ENCODE measurements around the gene UBTF.
A peak's percentile ranks its signal among the peaks of the same experiment; 100 is the strongest.

UBTF gene

DNA sequence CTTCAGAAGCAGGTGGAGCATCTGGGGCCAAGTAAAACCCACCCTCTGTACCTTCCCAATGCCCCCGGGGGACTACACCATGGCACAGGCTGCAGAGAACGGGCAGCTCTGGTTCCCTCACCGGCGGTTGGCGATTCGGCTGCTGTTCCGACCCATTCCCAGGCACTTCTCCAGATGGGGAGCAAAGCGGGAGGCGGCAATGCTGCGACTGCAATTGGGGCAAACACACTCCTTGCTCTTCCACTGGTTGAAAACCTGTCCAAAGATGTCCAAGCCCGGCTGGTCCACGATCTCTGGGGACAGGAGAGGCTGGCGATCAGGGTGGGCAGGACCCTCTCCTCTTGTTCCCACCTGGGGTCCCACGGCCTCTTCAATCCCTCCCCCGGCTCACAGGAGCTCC, 22.4 kb downstream of the UBTF start:
- no peak for DNase-seq (ENCODE audit: low spot score)

DNA sequence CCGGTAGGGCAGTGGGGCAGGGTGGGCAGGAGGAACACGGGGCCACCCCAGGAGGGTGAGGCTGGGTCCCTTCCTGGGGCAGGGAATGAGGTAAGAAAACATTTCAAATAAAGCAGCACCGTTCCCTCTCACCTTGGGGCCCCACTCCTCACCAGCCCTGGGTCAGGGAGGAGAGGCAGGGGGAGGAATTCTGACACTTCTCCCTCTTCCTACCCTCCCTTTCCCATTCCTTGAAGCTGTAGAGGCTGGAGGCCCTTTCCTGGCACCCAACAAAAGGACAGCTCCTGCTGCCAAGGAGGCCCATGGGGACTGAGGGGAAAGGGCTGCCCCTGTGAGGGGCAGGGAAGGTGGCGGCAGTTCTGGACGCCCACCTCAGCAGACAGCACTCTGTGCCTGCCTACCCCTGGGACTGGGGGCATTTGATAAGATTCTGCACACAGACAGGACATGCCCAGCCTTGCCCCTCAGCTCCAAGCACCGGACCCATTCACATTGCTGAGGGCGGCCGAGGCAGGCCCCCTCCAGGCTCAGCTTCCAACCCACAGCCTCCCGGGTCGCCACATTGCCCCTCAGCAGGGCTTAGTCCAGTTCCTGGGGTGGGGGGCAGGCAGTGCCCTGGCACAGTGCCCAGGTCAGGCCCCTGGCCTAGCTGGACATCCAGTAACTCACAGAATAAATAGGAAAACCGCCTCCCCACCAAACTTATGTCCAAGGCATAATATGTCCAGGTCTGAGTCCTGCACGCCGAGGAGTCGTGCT, 26.0 kb downstream of the UBTF start:
- DNase-seq (ENCODE audit: low spot score): no peak

DNA sequence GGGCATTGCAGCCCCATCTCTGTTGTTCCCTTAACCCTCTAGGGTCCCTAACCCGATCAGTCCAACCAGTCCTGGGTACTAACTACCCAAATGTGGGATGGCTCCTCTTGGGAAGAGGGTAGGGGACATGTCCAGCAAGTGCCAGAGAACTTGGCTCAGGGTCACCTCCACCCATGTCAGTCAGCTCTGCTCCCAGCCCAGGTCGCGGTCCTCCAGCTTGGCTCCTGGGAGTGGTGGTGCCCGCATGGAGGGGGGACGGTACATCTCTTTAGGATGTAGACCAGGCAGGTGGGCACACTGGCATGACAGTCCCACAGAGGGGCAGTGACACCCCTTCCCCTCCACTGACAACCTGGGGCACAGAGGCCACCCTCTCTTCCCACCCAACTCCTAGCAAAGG, 26.7 kb downstream of the UBTF start:
- no peak for DNase-seq (ENCODE audit: low spot score)

DNA sequence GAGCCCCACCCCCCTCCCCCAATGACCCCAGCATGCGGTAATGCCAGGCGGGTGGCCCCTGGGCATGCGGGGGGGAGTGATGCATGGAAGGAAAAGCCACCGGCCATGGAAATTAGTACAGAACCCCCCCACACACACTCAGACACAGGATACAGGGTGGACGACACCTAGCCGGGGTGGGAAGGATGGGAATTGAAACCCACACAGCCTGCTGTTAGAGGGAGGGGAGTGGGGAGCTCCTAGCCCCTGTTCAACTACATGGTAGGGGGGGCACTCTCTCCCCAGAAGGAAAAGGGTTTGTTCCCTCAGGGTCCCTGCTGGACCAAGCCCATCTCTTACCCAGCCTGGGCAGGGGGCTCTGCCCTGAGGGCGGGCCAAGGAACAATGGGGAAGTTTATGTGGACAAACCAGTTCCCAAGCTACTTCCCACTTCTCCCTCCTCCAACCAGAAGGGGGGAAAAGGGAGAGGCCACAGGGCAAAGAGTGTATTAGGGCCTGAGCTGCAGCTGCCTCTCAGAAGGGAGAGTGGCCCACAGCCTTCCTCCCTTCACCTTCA, 27.5 kb downstream of the UBTF start:
- no peak for DNase-seq (ENCODE audit: low spot score)

DNA sequence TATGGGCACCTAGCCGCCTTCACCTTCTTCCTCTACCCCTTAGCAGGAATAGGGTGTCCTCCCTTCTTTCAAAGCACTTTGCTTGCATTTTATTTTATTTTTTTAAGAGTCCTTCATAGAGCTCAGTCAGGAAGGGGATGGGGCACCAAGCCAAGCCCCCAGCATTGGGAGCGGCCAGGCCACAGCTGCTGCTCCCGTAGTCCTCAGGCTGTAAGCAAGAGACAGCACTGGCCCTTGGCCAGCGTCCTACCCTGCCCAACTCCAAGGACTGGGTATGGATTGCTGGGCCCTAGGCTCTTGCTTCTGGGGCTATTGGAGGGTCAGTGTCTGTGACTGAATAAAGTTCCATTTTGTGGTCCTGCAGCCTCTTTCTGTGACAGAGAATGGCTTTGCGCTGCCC, 28.1 kb downstream of the UBTF start:
- no peak for DNase-seq (ENCODE audit: low spot score)

DNA sequence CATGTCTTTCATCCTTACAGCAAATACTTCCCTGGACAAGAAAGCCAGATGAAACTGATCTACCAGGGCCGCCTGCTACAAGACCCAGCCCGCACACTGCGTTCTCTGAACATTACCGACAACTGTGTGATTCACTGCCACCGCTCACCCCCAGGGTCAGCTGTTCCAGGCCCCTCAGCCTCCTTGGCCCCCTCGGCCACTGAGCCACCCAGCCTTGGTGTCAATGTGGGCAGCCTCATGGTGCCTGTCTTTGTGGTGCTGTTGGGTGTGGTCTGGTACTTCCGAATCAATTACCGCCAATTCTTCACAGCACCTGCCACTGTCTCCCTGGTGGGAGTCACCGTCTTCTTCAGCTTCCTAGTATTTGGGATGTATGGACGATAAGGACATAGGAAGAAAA, 29.0 kb downstream of the UBTF start:
- DNase-seq (ENCODE audit: low spot score): no peak

DNA sequence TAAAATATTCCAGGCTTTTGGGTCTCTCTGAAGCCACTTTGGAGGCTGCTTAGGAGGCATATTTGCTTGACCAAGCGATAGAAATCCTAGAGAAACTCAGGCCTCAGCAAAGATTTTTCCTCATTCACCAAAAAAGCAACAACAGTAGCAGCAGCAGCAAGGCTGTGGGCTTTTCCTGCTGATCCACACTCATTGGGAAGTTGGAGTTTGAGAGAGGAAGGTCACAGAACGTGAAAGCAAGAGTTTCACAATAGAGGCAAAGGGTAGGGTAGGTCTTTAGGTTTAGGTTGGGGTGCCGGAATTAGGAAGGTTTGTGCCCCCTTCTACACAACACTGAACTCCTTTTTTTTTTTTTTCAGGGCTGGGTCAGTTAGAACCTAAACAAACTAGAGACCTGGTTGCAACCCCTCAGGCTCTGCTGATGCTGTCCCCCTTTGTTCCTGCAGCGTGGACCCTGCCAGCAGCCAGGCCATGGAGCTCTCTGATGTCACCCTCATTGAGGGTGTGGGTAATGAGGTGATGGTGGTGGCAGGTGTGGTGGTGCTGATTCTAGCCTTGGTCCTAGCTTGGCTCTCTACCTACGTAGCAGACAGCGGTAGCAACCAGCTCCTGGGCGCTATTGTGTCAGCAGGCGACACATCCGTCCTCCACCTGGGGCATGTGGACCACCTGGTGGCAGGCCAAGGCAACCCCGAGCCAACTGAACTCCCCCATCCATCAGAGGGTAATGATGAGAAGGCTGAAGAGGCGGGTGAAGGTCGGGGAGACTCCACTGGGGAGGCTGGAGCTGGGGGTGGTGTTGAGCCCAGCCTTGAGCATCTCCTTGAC, 30.7 kb downstream of the UBTF start:
- DNase-seq (ENCODE audit: low spot score): no peak

DNA sequence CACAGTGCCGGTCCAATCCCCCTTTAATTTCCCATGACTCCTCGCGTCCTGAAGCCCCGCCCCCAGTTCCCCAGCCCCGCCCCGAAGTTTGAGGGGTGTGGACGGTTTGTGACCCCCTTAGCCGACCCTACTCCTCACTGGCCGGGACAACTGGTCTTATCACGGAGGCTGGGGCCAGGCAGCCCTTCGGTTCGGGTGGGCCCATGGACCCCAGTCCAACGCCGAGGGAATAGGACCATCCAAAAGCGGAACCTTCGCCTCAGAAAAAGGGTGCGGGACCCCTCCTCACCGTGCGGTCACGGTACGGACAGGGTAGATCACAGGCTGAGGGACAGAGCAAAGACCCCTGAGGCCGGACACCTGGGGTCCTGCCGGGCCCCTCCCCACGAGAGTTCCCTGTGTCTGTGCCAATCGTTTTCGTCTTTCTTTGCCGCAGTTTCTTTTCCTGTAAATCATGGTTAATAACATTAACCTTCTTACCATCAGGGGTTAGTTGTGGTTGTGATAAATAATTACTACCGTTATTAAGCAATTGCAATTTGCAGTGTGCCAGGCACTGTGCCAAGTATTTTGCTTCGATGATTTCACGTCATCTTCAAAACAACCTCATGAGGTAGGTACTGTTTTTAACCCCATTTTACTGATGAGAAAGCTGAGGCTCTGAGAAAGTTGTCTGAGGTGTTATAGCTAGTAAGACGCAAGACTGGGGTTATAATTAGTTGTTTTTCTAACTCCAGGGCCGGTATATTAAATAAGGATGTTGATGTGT, 32.2 kb downstream of the UBTF start:
- DNase-seq (ENCODE audit: low spot score): no peak

DNA sequence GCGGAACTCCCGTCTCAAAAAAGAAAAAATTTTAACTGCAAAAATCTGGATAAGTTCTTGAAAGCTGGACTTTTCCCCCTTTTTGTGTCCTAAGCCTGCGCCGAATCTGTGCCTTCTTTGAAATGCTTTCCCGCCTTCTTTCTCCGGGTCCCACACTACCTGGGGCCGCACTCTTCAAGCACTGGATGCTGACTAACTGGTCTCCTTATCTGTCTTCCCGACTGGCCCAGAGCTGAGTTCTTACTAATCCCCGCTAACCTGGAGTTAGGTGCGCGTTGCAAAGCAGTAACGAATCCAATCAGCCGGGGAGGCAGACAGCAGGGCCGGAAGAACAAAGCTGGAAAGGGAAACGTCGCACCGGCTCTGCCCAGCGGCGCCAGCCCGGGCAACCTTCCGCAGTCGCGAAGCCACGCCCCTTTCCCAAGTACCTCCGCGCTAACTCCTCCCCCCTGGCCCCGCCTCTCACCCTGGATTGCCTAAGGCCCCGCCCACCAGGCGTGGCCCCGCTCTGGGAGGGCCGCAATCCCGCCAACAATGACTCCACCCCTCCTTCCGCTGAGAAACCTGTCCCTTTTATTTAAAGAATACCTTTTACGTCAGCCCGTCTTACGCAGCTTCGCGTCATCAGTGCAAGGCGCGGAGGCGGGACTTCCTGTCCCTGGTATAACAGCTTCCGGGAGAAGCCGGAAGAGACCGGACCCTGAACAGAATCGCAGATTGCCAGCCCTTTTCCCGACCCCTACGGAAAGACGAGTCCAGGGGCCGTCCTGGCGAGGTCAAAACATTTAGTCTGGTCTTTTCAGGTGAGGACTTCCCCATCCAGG, 33.0 kb downstream of the UBTF start, which contains the start of gene TMUB2:
TSS of gene TMUB2 (plus strand) at position 666 of the 824 bp plus-strand sequence. CDS start 737 bp downstream, outside the sequence.
- peak; percentile 100 for DNase-seq (ENCODE audit: low spot score)

DNA sequence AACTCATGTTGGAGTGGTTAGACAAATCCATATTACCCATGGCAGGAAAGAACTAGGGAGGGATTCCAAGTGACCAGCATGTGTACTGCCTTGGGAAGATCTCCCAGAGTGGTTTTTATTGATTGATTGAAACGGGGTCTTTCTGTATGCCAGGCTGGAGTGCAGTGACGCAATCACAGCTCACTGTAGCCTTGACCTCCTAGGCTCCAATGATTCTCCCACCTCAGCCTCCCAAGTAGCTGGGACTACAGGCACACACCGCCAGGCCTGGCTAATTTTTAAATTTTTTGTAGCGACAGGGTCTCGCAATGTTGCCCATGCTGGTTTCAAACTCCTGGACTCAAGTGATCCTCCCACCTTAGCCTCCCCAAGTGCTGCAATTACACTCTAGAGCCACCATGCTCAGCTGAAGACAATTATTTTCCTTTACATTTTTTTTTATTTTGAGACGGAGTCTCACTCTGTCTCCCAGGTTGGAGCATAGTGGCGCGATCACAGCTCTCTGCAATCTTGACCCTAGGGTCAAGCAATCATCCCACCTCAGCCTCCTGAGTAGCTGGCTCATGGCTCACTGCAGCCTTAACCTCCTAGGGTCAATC, 35.2 kb downstream of the UBTF start:
- no peak for DNase-seq (ENCODE audit: low spot score)

DNA sequence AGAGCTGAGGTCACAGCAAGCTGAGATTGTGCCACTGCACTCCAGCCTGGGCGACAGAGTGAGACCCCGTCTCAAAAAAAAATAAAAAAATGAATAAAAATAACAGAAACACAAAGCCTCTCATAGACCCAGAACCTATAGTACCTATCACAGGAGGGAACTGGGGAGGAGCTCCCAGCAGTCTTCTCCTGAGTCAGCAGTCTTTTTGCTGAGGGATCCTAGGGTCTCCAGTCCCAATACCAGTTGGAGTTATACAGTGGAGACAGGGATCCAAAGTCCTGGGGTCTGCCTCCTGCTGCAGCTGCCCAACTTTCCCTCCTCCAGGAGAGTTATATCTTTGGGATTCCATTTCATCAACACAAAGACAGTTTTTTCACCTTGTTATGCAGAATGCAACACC, 36.5 kb downstream of the UBTF start:
- no peak for DNase-seq (ENCODE audit: low spot score)

DNA sequence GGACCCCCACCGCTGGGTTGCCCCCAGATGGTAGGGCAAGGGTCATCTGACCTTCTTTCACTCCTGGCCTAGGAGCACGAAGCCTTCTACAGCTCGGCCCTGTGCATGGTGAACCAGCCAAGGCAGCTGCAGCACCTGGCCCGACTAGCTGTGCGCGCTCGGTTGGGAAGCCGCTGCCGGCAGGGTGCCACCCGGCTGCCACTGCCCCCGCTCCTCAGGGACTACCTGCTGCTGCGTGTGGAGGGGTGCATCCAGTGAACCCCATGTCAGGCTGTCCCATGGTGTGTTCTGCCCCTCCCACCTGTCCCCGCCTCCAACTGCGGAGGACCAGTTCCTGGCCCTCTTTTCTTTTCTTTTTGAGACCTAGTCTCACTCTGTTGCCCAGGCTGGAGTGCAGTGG, 41.3 kb downstream of the UBTF start:
- DNase-seq (ENCODE audit: low spot score): no peak

DNA sequence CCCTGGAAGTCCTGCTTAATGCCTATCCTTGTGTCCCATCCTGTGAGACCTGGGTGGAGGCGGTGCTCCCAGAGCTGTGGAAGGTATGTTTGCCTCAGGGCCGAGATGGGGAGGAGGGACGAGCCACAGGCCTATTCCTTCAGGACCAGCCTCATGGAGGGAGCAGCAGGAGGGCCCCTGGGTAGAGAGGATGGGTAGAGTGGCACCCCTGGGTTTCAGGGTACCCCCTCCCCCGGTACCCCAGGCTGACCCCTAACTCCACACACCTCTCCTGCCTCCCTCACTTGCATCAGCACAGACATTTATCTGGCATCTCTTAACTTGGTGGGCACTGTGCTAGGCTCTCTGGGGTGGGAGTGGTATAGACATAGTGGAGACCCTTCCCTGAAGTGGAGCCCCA, 41.8 kb downstream of the UBTF start:
- DNase-seq (ENCODE audit: low spot score): no peak

DNA sequence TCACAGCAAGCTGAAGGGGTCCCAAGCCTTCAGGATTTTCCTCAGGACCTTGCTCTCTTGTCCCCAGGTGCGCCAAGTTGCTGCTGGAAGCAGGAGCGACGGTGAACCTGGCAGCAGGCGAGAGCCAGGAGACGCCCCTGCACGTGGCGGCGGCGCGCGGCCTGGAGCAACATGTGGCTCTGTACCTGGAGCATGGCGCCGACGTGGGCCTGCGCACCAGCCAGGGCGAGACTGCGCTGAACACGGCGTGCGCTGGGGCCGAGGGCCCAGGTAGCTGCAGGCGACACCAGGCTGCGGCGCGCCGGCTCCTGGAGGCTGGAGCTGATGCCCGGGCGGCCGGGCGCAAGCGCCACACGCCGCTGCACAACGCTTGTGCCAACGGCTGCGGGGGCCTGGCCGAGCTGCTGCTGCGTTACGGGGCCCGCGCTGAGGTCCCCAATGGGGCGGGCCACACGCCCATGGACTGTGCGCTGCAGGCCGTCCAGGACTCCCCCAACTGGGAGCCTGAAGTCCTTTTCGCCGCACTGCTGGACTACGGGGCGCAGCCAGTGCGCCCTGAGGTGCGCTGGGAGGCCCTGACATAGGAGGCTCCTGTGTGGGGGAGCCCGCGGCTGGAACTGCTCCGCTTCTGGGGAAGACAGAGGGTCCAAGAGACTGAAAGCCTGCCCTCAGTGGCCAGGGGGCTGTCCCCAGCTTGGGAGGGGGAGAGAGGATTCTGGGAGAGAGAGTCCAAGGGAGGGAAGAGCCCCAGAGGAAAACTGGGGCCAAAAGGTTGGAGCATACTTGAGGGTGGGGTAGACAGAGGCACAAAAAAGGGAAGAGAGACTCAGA, 42.6 kb downstream of the UBTF start:
- no peak for DNase-seq (ENCODE audit: low spot score)

DNA sequence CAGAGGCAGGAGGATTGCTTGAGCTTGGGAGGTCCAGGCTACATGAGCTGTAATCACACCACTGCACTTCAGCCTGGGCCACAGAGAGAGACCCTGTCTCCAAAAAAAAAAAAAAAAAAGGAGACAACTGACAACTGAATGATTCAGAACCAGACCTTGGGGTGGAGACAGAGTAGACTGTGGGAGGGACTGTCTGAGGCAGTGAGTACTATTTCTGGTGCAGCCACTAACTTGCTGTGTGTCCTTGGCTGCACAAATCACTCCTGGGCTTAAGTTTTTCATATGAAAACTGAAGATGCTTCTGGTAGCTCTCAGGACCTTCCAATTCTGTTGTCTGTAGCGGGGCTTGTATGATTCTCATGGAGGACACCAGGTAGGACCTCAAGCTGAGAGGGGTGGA, 43.2 kb downstream of the UBTF start:
- no peak for DNase-seq (ENCODE audit: low spot score)

DNA sequence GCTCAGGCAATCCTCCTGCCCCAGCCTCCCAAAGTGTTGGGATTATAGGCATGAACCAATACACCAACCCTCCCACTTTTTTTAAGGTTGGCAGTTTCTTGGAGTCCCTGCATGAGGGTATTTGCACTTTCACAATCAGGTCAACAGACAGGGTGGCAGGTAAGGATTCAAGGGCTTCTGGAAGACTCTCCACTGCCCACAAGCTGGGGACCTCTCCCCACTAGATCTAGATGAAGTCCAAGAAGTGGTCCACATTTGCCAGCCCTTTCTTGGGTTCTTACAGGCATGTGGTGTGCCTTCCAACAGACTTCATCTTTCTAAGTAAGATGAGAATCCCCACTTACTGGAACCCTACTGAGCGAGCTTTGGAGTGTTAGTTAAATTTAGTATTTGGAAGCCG, 45.0 kb downstream of the UBTF start:
- DNase-seq (ENCODE audit: low spot score): no peak

DNA sequence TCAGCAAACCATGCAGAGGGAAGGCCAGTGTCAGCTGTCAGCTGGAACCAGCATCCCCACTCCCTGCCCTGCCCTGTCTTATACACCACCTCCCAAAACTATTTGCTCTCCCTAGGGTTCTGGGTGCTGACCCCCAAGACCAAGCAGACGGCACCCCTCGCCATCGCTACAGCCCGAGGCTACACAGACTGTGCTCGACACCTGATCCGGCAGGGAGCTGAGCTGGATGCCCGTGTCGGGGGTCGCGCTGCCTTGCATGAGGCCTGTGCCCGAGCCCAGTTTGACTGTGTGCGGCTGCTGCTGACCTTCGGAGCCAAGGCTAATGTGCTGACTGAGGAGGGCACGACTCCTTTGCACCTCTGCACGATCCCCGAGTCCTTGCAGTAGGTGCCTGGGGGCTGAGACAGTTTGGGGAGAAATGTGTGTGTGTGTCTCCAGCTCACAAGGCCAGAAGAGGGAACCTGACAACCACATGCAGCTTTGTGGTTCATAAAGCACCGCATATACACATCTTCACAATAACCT, 47.5 kb downstream of the UBTF start:
- no peak for DNase-seq (ENCODE audit: low spot score)

DNA sequence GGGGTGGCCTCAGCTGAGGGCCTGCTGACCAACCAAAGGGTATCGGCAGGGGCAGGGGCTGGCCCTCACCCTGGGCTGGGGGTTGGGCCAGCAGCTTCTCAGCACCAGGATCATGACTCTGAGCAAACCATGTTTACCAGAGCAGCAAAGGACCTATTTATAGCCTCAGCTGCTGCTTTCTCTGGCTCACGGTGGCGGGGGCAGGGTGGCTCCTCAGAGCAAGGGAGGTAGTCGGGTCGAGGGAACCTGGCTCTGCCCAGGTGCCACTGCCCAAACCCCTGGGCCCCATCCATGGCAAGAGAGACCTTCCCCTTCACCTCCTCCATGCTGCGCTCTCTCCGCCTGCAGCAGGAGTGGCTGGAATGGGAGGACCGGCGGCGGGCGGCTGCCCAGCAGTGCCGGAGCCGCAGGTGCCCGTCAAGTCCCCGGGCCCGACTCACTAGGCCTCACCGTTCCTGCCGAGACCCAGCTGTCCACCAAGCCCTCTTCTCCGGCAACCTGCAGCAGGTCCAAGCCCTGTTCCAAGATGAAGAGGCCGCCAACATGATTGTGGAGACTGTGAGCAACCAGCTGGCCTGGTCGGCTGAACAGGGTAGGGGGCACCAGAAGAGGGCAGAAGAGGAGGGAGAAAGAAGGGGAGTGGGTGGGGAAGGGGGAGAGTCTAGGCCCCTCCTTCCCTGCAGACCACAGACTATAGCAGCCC, 48.8 kb downstream of the UBTF start, which contains the start of gene ASB16:
TSS of gene ASB16 (plus strand) at position 206 of the 703 bp plus-strand sequence. CDS start at position 292, 86 bp downstream.
- no peak for DNase-seq (ENCODE audit: low spot score)

DNA sequence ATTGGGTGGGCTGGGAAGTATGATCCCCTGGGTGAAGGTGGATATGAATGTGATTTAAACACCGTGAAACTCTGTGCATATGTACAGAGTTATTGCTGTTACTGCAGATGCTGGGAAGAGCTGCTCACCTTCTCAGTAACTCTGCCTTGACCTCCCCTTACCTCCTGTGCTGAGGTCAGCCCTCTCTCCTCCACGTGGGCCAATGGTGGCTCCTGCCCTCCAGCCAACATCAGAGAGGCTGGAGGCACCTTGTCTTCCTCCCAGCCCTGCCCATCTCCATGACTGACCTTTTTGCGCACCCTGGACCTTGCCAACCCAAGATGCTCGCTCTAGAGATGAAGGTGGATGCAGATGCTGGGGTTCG, 49.4 kb downstream of the UBTF start:
- no peak for DNase-seq (ENCODE audit: low spot score)

Data from left forelimb (tissue), 1 donor.